NCI-H345 treated with DMSO at 0.1 percent for 48 hours (cell line): ENCODE data around the gene ATPAF1.
"Not testable (repeated sequence)": the region's sequence is repeated elsewhere in the genome, so short reads cannot be mapped to it uniquely, and the experiment has no call there.

Source experiments
- DNase-seq: peaks from one replicate; lab custom pipeline; 2025; ENCODE audit not compliant: unreplicated experiment; lab: John Stamatoyannopoulos, UW

Gene ATPAF1

GRCh38 chr1:46681333-46682034 is 13.3 kb upstream of the ATPAF1 start:
- DNase-seq: no peak

GRCh38 chr1:46679789-46680573 is 11.8 kb upstream of the ATPAF1 start:
- no peak for DNase-seq

GRCh38 chr1:46677339-46677738 is 9.2 kb upstream of the ATPAF1 start:
- no peak for DNase-seq

- DNase-seq: no peak
Measured at GRCh38 chr1:46676531-46676930, 8.4 kb upstream of the ATPAF1 start.

- no peak for DNase-seq
Measured at GRCh38 chr1:46675549-46676314, 7.6 kb upstream of the ATPAF1 start.

- no peak for DNase-seq
Measured at GRCh38 chr1:46673749-46674182, 5.6 kb upstream of the ATPAF1 start.

- no peak for DNase-seq
Measured at GRCh38 chr1:46672696-46673095, 4.5 kb upstream of the ATPAF1 start.

- DNase-seq: no peak
Measured at GRCh38 chr1:46671554-46671953, 3.4 kb upstream of the ATPAF1 start, which contains the start of gene TEX38. TSS of gene TEX38 (plus strand) at chr1:46671854. CDS start at chr1:46671935, 81 bp downstream.

GRCh38 chr1:46670134-46670533 is 2.0 kb upstream of the ATPAF1 start:
- DNase-seq: no peak

- no peak for DNase-seq
Measured at GRCh38 chr1:46665983-46666382, 2.2 kb downstream of the ATPAF1 start.

- DNase-seq: not testable (repeated sequence)
Measured at GRCh38 chr1:46662919-46663318, 5.2 kb downstream of the ATPAF1 start.

- DNase-seq: not testable (repeated sequence)
Measured at GRCh38 chr1:46660116-46660515, 8.0 kb downstream of the ATPAF1 start.

GRCh38 chr1:46659307-46659870 is 8.8 kb downstream of the ATPAF1 start:
- no peak for DNase-seq

GRCh38 chr1:46657775-46658174 is 10.4 kb downstream of the ATPAF1 start:
- DNase-seq: no peak

- DNase-seq: no peak
Measured at GRCh38 chr1:46656643-46657042, 11.5 kb downstream of the ATPAF1 start.

- no peak for DNase-seq
Measured at GRCh38 chr1:46655848-46656247, 12.3 kb downstream of the ATPAF1 start.

GRCh38 chr1:46654698-46655097 is 13.5 kb downstream of the ATPAF1 start:
- DNase-seq: not testable (repeated sequence)

GRCh38 chr1:46654012-46654411 is 14.2 kb downstream of the ATPAF1 start:
- DNase-seq: no peak

- no peak for DNase-seq
Measured at GRCh38 chr1:46653405-46653958, 14.7 kb downstream of the ATPAF1 start.

GRCh38 chr1:46652321-46653100 is 15.7 kb downstream of the ATPAF1 start:
- no peak for DNase-seq
